Cortex of kidney (tissue), 1 donor: Measurements from ENCODE around the gene CARD18.

Source experiments
- DNase-seq: peaks from one replicate; lab custom pipeline; 2025; lab: John Stamatoyannopoulos, UW

Gene CARD18, protein sequence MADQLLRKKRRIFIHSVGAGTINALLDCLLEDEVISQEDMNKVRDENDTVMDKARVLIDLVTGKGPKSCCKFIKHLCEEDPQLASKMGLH

DNA sequence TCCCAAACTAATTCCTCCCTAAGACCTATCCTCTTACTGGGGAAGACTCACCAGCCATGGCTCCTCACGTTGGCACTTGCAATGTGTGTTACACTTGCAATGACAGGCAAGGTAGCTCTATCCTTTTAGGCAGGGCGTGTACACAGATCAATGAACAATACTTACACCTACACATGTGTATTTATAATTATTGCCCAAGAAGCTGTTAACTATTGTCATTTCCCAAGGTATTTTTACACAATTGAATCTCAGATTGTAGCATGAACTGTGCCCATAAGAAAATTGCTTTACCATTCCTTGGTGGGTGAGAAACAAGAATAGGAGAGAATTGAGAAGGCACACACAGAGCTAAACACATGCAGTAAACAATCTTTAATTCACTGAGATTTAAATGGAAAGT lies at the start of gene CARD18:
Gene CARD18, minus strand, starts transcription at position 101 of the 400 bp plus-strand sequence. Its CDS starts 43 bp downstream, at position 58.
- no peak for DNase-seq

DNA sequence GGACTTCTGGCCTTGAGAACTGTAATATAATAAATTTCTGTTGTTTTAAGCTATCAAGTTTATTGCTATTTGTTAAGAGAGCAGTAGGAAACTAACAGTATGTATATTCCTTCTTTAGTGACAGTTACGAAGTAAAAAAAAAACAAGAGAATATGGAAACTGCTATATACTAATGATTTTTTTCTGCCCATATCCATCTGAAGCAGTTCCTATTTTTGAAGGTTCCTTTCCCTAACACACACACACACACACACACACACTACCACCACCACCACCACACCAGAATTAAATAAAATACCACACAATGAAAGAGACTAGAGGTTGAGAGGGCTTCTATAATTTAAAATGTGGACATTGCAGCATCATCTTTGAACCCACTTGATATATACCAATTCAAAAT lies 44.4 kb upstream of the CARD18 start:
- no peak for DNase-seq

DNA sequence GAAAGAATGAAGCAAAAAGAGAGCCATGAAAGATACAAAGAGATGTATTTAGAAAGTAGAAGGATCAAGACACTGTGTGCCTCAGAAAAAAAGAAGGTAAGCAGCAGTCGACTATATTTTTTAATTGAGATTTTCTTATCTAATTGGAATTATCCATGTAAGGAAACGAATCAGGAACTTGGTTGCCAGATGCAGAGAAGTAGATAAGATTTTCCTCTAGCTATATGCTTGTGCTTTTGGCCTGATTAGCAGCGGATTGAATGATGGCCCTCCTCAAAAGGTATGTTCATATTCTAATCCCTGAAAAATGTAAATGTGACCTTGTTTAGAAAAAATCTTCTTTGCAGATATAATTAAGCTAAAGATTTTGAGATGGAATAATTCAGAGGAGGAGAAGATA lies 43.9 kb upstream of the CARD18 start:
- no peak for DNase-seq

DNA sequence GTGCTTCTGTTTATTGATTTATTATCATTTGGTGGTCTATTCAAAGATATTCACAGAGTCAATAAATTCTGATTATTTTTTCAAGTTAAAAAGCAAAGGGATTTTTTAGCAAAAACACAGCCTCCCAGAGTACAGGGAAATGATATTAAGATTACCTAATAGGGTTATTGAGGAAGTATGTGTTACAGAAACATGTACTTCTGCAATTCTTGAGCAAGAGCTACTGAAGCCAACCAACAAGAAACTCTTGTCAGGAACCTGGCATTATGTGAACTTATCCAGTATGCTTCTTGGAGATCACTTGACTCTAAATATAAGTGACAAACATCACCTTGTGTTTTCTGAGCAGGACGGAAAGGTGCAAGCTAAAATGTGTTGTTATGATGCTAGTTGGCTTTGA lies 42.0 kb upstream of the CARD18 start:
- no peak for DNase-seq

DNA sequence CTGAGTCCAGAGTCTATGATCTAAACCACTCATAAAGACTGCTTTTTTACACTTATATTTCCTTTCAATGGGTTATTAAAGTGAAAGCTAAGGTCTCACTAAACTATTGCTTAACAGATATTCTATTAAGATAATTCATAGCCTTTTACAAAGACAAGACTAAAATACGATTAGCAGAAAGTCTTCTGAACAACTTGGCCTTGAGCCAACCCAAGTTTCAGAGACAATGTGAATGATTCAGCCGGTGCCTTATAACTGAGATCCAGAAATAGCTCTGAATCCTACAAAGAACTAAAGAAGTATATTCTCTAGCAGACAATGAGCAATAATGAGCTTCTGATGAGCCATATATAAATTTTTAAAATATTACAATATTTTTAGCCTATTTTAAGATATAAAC lies 41.5 kb upstream of the CARD18 start:
- no peak for DNase-seq

DNA sequence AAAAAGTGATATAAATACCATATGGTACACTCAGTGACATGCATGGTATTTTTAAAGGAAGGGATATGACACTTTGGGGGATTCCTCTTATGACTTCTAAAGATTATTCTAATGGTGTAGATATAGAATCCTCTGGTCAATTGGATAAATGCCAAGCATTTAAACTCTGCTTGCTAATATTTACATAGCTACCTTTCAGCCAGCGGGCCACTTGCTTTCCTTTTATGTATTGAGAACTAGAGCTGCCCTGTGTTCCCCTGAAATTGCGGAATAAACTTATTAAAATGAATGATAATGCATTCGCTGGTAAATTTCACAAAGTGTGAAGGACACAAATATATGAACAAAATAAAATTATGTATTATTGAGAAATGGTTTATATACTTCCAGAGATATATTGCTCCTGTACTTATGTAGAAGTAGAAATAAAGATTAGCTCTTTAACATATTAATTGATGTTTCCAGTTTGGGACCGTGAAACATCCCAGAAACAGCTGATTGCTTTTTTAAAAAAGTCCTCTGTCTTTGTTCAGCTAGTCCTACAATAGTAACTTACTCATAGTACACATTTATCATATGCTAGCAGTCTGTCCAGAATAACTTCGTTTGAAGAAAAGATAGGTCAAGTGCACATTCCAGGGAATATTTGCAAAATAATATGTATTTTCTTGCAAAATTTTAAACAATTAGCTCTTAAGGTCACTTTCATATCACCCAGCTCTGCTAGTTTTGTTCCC lies 40.1 kb upstream of the CARD18 start:
- no peak for DNase-seq

DNA sequence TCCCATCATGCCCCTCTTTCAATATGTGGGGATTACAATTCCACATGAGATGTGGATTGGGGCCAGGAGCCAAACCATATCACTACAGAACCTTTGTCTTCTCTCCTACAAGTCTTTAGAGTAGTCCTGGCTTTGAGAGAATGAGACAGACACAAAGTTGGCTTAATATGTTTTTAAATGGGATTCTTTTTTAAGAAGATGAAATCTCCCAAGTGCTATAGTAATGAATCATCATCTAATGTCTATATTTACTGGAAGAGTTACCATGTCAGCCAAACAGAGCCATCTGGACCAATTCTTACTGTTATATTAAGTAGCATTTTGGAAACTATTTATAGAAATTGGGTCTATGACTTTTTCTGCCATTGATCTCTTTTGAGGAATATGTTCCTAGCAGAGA lies 38.1 kb upstream of the CARD18 start:
- no peak for DNase-seq

DNA sequence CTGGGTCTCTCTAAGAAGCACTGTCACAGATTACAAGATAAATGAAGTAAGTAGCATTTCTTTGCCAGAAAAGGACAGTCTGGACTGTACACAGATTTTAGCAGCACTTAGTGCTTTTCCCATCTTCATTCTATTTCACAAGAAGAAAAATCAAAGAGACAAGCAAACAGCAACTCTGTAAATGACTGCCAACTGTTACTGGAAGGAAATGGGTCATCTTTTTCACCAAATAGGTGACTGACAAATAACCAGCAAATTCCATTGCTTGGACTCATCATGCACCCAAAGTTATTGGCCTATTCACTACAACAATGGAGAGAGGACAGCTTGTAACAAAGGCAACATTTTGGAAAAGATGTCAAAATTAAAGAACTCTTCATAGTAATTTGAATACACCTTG lies 28.9 kb upstream of the CARD18 start:
- no peak for DNase-seq

DNA sequence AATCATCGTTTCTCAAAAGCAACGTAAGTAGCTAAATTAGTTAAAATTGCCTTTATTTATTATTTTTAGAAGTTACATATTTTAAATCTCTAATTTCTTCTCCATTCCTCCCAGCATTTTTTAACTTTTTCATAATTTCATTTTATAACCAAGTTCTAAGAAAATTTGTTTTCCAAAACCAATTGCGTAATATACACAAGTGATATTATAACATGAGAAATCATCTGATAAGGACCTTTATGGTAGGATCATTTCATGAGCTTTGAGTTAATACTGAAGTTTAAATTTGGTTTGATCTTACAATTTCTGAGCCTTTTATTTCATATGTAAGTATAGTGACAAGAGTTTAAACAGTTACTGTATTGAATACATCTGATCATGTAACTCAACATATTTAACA lies 27.7 kb upstream of the CARD18 start:
- no peak for DNase-seq

DNA sequence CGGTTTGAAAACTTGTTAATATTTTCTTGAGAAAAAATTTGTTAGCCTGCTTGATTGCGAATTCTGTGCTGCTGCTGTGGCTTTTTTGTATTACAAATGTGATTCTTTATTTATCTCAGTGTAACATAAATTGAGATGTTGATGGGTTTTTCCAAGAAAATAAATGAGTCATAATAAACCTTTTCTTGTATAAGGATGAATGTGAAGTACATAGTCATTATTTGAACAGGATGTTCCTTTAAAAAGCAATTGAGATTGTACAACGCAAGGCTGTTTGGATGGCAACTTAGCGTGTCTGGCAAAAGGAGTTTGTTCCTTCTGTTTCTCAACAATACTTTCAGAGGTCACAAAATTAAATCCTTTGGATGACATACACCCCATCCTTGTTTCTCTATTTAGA lies 24.6 kb upstream of the CARD18 start:
- no peak for DNase-seq

DNA sequence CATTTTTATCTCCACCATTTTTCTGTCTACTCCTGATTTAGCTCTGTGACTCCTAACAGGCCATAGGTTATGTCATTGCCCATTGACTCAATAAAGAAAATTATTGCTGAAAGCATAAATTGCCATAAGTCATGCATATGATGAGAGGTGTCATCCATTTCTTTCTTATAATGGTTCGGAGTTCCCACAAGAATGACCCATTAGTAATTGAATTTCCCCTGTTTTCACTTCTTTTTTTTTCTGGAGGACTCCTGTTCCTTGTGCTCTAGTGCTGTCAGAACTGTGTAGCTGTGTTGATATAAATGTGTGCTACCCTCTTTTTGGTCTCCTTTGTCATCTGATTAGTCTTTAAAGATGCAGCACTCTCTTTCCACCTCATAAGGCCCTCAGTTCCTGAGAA lies 22.9 kb upstream of the CARD18 start:
- DNase-seq: no peak

DNA sequence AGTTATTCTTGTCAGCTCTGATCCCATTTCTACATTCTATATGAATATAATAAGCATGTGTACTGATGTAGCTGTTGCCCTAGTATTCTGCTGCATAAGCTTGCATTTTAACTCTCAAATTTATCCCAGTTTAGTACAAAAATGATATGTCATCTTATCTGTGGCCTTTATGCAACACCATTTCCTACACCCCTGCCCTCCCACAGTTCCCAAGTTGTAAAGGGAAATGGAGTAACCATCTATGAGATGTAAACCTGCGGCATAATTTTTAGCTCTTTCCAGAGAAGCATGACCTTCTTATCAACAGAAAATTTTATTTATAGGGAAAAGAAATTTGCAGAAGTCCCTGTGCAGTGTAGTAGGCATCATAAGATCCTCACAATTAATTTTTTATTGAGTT lies 18.9 kb upstream of the CARD18 start:
- DNase-seq: no peak

DNA sequence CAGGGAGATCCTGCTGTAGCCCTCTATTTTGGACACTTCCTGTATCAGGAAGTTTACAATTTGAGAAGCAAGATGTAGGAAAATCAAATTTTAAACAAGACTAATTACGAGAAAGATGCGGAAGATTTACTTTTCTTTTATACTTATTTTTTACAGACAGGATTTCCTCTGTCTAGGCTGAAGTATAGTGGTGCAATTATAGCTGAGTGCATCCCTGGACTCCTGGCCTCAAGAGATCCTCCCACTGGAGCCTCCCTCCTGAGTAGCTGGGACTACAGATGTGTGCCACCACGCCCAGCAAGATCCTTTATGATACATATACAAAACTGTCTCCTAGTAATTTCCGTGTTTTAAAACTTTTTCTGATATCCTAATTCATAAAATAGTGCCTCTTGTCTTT lies 17.2 kb upstream of the CARD18 start:
- no peak for DNase-seq

DNA sequence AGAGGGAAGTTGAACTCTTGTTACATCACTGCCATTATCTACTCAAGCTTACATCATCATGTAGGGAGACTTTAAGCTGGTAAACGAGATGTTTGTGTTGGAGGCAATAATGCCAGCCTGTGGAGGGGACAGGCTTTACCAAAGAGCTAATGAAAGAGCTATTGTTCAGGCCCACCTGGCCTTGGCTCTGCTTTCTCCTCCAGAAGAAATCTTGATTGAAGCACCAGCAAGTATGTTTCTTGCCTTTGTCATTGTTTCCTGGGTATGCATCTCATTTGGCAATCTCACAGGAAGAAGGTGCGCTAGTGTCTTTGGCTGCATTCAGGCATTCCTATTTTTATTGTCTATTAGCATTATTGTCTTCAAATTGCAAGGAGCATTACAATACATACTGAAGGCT lies 16.7 kb upstream of the CARD18 start:
- no peak for DNase-seq

DNA sequence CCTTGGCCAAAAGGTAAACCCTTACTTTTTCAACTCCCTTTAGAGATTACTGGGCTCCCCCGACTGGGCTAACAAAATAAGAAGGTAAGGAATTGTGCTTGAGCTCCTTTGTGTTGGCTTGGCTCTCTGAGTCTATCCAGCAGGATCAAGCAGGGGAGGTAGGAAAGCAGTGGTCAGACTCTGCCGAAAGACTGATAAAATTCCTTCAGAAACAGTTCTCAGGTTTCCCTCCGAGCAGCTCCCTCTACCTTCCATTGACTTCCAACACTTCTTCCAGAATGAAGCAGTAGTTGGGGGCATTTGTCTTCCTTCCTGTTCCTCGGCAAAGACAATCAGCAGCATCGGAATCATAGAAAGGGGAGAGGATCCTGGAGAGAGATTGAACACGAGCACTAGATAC lies 16.1 kb upstream of the CARD18 start:
- DNase-seq: no peak

DNA sequence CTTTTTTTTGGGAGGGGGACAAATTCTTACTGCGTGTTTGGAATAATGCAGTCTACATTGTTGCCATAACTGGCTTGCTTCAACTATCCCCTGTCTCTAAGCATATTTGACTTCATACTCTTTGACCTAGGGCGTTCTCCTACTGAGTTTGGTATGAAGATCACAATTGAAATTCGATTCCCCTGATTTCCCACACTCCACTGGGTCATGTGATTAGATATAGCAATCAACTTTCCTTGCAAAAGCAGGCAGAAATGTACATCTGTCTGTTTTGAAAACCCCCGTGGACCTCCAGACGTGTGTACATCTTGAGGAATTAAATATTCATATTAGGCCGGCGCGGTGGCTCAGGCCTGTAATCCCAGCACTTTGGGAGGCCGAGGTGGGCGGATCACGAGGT lies 13.8 kb upstream of the CARD18 start:
- DNase-seq: no peak

DNA sequence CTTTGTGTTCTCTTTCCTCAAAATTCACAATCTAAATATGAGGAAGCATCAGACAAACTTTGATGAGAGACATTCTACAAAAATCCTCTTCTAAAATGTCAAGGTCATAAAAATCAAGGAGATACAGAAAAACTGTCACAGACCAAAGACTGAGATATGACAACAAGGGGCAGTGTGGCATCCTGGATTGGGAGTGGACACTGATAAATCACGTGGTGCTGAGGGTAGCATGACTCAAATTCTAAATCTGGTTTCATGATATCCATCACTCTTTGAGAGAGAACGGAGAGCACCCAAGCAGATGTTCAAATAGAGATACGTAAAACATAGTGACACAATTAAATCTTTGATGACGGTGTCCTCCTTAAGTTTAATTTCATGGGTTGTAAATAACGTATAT lies 13.0 kb upstream of the CARD18 start:
- DNase-seq: no peak

DNA sequence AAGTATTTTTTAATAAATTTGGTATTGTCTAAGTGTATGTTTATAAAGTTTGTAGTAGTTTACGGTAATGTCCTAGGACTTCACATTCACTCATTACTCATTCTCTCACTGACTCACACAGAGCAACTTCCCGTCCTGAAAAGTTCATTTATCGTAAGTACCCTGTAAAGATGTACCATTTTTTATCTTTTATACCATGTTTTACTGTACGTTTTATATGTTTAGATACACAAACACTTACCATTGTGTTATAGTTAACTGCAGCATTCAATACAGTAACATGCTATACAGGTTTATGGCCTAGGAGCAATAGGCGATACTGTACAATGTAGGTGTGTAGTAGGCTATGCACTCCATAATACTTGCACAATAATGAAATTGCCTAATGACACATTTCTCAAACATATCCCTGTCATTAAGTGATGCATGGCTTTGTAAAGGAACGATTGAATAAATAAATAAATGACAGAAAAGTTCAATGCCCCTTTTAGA lies 12.5 kb upstream of the CARD18 start:
- no peak for DNase-seq

DNA sequence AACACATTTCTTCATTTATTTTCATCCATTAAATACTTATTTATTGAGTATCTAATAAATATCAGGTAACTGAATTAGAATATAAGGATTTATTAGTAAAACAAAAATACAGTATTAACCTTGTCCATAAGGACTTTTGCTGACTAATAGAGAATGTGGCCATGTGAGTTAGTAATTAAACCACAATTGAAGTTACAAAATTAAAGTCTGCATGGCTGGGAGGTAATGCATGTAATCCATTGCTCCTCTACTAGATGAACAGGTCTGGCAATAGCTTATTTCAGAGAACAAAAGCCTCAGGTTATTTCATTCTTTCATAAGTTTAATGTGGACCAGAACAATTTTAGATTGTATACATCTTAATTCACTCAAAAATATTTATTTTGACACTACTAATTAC lies 9.9 kb upstream of the CARD18 start:
- DNase-seq: no peak

DNA sequence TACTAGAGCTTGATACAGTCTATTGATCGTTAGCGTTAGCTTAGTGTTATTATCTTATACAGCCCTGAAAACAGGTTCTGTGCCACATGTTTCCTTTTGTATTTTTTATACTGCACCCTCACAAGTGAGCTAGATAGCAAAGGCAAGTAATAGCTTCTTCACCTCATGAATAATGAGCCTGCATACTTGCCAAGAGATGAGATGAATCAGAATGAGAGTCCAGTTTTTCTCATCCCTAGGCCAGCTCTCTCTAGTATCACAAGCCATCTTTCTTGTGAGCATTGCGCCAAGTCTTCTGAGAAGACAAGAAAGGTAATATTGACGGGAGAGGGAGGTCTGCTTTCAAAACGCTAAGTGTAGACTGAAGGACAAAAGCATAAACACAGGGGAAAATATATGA lies 8.7 kb upstream of the CARD18 start:
- no peak for DNase-seq

DNA sequence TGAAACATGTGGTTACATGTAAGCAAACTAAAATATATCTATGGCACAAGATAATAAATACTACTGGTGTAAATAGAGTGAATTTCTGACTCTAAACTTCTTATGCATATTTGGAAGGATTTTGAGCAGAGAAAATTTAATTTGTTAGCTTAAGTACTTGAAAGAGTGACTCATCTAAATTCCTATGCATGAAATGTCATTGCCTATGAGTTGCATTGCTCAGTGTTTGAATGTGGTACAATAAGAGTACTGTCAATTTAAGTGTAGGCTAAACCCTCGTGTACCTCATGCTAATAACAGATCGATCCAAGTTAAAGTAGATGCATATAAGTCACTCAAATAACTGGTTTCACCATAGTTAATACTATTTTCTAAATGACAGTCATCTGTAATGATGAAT lies 5.3 kb upstream of the CARD18 start:
- no peak for DNase-seq

DNA sequence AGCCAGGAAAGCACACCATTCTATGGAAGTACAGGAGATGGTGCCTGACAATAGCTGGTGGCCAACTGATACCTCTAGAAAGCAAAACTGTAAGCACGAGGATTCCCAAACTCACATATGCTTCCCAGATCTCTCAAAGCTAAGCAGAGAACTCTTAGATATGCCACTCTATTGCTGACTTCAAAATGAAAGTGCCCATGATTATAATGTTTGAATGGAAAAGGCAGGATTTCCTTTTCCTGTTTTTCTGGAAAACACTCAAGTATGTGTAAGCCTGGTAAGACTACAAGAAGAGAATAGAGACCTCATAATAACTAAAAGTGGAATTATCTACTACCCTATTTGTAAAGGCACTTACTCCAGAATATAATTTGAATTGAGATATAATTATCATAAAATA lies 2.6 kb upstream of the CARD18 start:
- DNase-seq: no peak

DNA sequence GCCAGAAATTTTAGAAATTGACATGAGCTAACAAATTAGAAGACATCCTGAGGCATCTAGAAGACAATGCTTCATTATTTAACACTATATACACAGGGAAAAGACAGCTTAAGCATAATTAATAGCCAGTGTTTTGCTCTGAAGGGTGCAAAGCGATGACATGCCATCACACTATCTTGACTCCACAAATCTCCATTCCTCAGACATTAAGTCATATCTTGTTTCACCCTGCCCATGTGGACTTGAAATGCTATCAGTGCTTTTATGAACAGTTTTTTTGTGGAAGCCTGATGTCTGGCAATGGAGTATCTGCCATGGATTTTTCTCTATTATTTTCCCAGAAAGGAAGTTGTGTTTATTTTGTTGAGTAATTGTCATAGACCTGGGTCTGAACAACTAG lies 2.3 kb downstream of the CARD18 start:
- no peak for DNase-seq

DNA sequence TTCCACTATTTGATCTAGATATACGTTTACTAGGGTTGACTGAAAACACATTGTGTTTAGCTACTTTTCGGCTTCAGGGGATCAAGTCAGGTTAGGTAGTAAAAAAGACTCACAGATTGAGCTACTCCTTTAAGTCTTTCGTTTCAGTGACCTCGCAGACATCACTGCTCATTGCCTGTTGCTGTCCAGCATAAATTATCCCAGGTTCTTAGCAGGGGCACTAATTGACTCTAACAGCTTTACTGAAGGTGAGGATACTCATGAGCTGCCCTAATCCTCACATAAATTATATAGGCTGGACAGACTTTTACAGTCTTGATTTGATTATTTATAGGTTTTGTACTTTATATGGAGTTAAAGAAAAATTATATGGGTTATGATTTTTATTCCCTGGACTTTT lies 3.7 kb downstream of the CARD18 start:
- no peak for DNase-seq
